ENCODE data around the gene UBE2J2.

UBE2J2 gene

GRCh38 chr1:1237874-1238701 is 35.6 kb downstream of the UBE2J2 start:
- no peak for DNase-seq

- DNase-seq, result peak; percentile 8
Observed at GRCh38 chr1:1236945-1237873, 36.4 kb downstream of the UBE2J2 start.

DNA sequence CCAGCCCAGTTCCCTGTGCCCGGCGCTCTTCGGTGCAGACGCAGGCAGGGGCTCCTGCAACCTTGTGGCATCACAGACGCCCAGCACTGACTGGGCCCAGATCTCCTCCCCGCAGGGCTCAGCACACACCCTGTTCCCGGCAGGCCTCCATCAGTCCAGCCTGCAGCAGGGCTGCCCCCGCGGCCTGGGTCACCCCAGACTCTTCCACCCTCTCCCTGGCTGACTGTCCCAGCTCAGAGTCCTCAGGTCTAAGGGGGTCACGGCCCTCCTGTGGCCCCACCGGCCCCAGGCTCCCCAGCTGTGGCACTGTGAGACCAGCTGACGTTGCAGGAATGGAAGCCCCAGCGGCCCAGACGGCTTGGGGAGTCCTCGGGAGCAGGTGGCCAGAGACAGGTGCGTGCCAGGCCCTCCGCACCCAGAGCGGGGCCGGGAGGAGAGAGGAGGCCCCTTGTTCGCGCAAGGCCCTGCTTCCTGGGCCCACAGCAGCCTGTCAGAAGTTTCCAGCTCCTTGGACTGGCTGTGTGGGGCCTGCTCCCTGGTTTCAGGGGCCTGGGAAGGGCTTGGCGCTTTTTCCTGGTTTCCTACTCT is 37.4 kb downstream of the UBE2J2 start:
- DNase-seq, result no peak

GRCh38 chr1:1235016-1235744 is 38.5 kb downstream of the UBE2J2 start:
- no peak for DNase-seq

- no peak for DNase-seq
Observed at GRCh38 chr1:1234180-1234808, 39.4 kb downstream of the UBE2J2 start.

DNA sequence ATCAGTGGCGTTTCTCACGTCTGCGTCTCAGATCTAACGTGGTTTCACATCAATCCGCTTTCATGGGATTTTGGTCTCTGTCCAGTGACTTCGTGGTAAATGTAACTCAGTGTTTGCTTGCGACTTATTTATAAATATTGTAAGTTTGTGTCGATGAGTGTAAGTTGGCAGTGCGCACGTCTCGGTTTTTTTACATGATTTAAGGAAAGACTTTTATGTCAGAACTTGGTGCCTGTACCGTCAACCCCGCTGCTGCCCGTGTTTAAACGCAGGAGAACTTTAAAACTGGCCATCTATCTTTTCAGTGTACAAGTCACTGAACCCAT is 40.1 kb downstream of the UBE2J2 start:
- no peak for DNase-seq

GRCh38 chr1:1232796-1233566 is 40.7 kb downstream of the UBE2J2 start:
- DNase-seq, result no peak

GRCh38 chr1:1232208-1232795 is 41.4 kb downstream of the UBE2J2 start, which contains the start of gene B3GALT6:
B3GALT6 (plus strand) TSS chr1:1232237; CDS start chr1:1232279, 42 bp downstream.
- no peak for DNase-seq

GRCh38 chr1:1231400-1232207 is 42.0 kb downstream of the UBE2J2 start, which contains the start of gene SDF4:
SDF4 (minus strand) TSS chr1:1232001; CDS start chr1:1228772, 3,229 bp downstream.
- DNase-seq, result peak; percentile 91

- peak; percentile 39 for DNase-seq
Observed at GRCh38 chr1:1230656-1231399, 42.8 kb downstream of the UBE2J2 start.

GRCh38 chr1:1229770-1230169 is 43.9 kb downstream of the UBE2J2 start:
- DNase-seq, result no peak

- no peak for DNase-seq
Observed at GRCh38 chr1:1228596-1229321, 44.9 kb downstream of the UBE2J2 start.

- DNase-seq, result no peak
Observed at GRCh38 chr1:1228187-1228586, 45.5 kb downstream of the UBE2J2 start.

DNA sequence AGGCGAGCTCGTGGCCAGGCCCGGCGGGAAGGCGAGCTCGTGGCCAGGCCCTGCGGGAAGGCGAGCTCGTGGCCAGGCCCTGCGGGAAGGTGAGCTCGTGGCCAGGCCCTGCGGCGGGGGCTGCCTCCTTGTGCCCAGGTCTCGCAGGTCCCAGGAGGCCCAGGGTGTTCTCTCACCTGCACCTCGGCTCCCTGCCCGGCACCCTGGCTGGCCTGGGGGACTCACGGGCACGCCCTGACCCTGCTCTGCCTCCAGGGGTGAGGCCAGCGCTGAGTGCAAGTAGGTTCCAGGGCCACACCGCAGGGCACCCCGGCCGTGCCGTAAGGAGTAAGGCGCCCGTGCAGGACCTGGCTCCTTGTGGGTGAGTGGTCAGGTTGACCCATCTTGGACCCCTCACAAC is 46.3 kb downstream of the UBE2J2 start:
- DNase-seq, result no peak

DNA sequence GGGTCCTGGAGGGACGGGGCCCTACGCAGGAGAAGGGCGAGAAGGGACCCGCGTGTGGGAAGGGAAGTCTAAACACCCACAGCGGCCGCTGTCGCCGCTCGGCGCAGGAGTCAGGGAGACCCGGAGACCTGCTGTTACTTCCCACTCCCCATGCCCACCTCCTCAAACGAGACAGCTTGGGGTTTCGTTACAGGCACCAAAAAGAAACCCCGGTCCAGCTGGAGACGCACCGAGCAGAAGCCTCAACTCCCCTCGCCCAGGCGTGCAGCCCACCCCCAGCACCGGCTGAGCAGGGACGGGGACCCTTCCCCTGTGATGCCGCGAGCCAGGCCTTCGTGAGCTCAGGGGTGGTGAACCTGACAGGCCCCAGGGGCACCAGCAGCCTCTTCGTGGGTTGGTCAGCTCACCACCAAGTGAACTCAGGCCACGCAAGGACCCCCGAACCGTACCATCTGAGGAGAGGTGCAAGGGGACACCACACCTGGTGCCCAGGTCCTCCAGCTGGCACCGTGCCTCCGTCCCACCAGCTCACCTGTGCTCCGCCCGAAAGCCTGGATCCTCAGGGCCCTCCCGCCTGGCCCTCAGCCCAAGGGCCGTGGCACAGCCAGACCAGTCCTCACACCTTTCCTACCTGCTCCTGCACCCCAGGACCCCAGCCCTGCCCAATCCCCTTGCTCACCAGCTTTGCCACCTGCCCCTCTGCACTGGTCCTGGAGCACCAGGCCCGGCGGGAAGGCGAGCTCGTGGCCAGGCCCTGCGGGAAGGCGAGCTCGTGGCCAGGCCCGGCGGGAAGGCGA is 46.9 kb downstream of the UBE2J2 start:
- DNase-seq, result no peak

- no peak for DNase-seq
Observed at GRCh38 chr1:1225913-1226312, 47.7 kb downstream of the UBE2J2 start.

DNA sequence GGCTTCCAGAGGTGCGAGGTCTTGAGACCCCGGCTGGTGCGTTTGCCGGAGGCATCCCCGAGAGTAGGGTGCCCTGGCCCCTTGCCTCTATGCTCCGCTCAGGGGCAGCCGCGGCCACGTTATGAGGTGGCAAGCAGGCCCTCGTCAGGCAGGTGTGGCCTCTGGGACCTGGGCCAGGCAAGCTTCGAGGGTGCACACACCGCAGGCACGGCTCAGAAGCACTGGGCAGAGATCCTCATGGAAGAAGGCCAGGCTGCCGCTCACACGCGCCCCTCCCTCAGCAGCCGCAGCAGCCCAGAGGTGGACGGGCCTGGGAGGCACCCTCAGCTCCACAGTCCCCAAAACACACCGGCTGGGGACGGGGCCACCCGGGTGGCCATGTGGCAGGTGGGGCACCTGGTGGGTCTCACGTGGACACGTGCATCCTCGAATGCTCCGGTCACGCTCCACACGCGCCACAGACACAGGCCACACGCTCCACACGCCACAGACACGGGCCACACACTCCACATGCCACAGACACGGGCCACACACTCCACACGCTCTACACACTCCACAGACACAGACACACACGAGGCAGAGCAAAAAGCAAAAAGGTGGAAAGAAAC is 48.3 kb downstream of the UBE2J2 start:
- no peak for DNase-seq
